Rectal smooth muscle tissue (tissue), 1 donor: Measurements from ENCODE around the gene CEP78.
"Not testable (repeated sequence)": the region's sequence is repeated elsewhere in the genome, so short reads cannot be mapped to it uniquely, and the experiment has no call there.

Experiments
- H3K27ac ChIP-seq: one replicate; pipeline ENCODE4 v1.7.0; 2013; ENCODE audit warnings: low read depth, low read length, inconsistent platforms
- H3K27me3 ChIP-seq: one replicate; pipeline ENCODE4 v1.7.0; 2013; ENCODE audit warnings: low read length; ENCODE audit not compliant: control insufficient read depth, insufficient read depth
- H3K36me3 ChIP-seq: one replicate; pipeline ENCODE4 v1.7.0; 2013; ENCODE audit warnings: low read length; ENCODE audit not compliant: control insufficient read depth, insufficient read depth
- H3K4me1 ChIP-seq: one replicate; pipeline ENCODE4 v1.7.0; 2013; ENCODE audit warnings: low read length; ENCODE audit not compliant: control insufficient read depth, insufficient read depth
- H3K4me3 ChIP-seq: one replicate; pipeline ENCODE4 v1.7.0; 2013; ENCODE audit warnings: low read length
- H3K9ac ChIP-seq: one replicate; pipeline ENCODE4 v1.7.0; 2013; ENCODE audit warnings: low read length

The CEP78 gene

GRCh38 chr9:78210841-78211301, 25.0 kb upstream of the CEP78 start:
- no peak overlapping the region for H3K27ac ChIP-seq
- H3K27me3 ChIP-seq, result no peaks in the 10 kb centered on the region
- H3K9ac ChIP-seq, result no peak overlapping the region
- no peaks in the 10 kb centered on the region for H3K36me3 ChIP-seq
- H3K4me1 ChIP-seq, result peaks cover 7% of the 10 kb centered on the region
- H3K4me3 ChIP-seq, result no peak overlapping the region

GRCh38 chr9:78212868-78213267, 23.0 kb upstream of the CEP78 start:
- H3K4me1 ChIP-seq, result peaks cover 8% of the 10 kb centered on the region
- H3K9ac ChIP-seq, result no peak overlapping the region
- H3K4me3 ChIP-seq, result no peak overlapping the region
- no peak overlapping the region for H3K27ac ChIP-seq
- H3K36me3 ChIP-seq, result no peaks in the 10 kb centered on the region
- no peaks in the 10 kb centered on the region for H3K27me3 ChIP-seq

- no peak overlapping the region for H3K27ac ChIP-seq
- H3K9ac ChIP-seq, result no peak overlapping the region
- no peaks in the 10 kb centered on the region for H3K36me3 ChIP-seq
- no peaks in the 10 kb centered on the region for H3K27me3 ChIP-seq
- H3K4me1 ChIP-seq, result peaks cover 8% of the 10 kb centered on the region
- no peak overlapping the region for H3K4me3 ChIP-seq
Measured at GRCh38 chr9:78213712-78214111, 22.2 kb upstream of the CEP78 start.

- Histone ChIP-seq H3K9ac (no peak overlapping the region), H3K4me1 (peaks cover 8% of the 10 kb centered on the region), H3K27me3 (no peaks in the 10 kb centered on the region), H3K4me3 (no peak overlapping the region), H3K36me3 (no peaks in the 10 kb centered on the region), H3K27ac (no peak overlapping the region)
Measured at GRCh38 chr9:78214492-78214891, 21.4 kb upstream of the CEP78 start.

- H3K9ac ChIP-seq, result no peak overlapping the region
- peaks cover 8% of the 10 kb centered on the region for H3K4me1 ChIP-seq
- no peaks in the 10 kb centered on the region for H3K27me3 ChIP-seq
- H3K27ac ChIP-seq, result no peak overlapping the region
- H3K36me3 ChIP-seq, result no peaks in the 10 kb centered on the region
- no peak overlapping the region for H3K4me3 ChIP-seq
Measured at GRCh38 chr9:78215706-78216105, 20.2 kb upstream of the CEP78 start.

GRCh38 chr9:78218890-78219289, 17.0 kb upstream of the CEP78 start:
- peaks cover 4% of the 10 kb centered on the region for H3K4me1 ChIP-seq
- no peak overlapping the region for H3K27ac ChIP-seq
- no peaks in the 10 kb centered on the region for H3K27me3 ChIP-seq
- no peak overlapping the region for H3K4me3 ChIP-seq
- no peak overlapping the region for H3K9ac ChIP-seq
- no peaks in the 10 kb centered on the region for H3K36me3 ChIP-seq

- Histone ChIP-seq H3K4me1 (no peaks in the 10 kb centered on the region), H3K27me3 (no peaks in the 10 kb centered on the region), H3K4me3 (no peak overlapping the region), H3K36me3 (no peaks in the 10 kb centered on the region), H3K9ac (no peak overlapping the region), H3K27ac (no peak overlapping the region)
Measured at GRCh38 chr9:78221425-78221824, 14.4 kb upstream of the CEP78 start.

GRCh38 chr9:78221841-78222240, 14.0 kb upstream of the CEP78 start:
- H3K36me3 ChIP-seq, H3K4me3 ChIP-seq, H3K4me1 ChIP-seq, H3K27ac ChIP-seq, H3K27me3 ChIP-seq, H3K9ac ChIP-seq: not testable (repeated sequence)

GRCh38 chr9:78230761-78231160, 5.1 kb upstream of the CEP78 start:
- Histone ChIP-seq H3K4me3 (no peak overlapping the region), H3K27me3 (no peaks in the 10 kb centered on the region), H3K4me1 (peaks cover 5% of the 10 kb centered on the region), H3K9ac (no peak overlapping the region), H3K27ac (no peak overlapping the region), H3K36me3 (no peaks in the 10 kb centered on the region)

GRCh38 chr9:78232471-78232870, 3.4 kb upstream of the CEP78 start:
- H3K4me1 ChIP-seq, H3K27me3 ChIP-seq, H3K4me3 ChIP-seq, H3K9ac ChIP-seq, H3K36me3 ChIP-seq, H3K27ac ChIP-seq: not testable (repeated sequence)

GRCh38 chr9:78234810-78235209, 1.1 kb upstream of the CEP78 start:
- H3K27me3 ChIP-seq, result no peaks in the 10 kb centered on the region
- no peaks in the 10 kb centered on the region for H3K36me3 ChIP-seq
- no peak overlapping the region for H3K9ac ChIP-seq
- no peak overlapping the region for H3K27ac ChIP-seq
- peaks cover 5% of the 10 kb centered on the region for H3K4me1 ChIP-seq
- H3K4me3 ChIP-seq, result peak overlapping the region; percentile 87

- H3K27ac ChIP-seq, result peak overlapping the region; percentile 72
Measured at GRCh38 chr9:78235256-78235761, 566 bp upstream of the CEP78 start.

GRCh38 chr9:78236551-78236910, 656 bp downstream of the CEP78 start:
- peak overlapping the region; percentile 87 for H3K4me3 ChIP-seq
- H3K36me3 ChIP-seq, result peaks cover 2% of the 10 kb centered on the region
- H3K9ac ChIP-seq, result peak overlapping the region; percentile 63
- peaks cover 5% of the 10 kb centered on the region for H3K4me1 ChIP-seq
- H3K27ac ChIP-seq, result peak overlapping the region; percentile 72
- no peaks in the 10 kb centered on the region for H3K27me3 ChIP-seq

More at GRCh38 chr9:78235256-78235761, 566 bp upstream of the CEP78 start:
- peaks cover 5% of the 10 kb centered on the region for H3K4me1 ChIP-seq
- peak overlapping the region; percentile 49 for H3K9ac ChIP-seq
- peaks cover 2% of the 10 kb centered on the region for H3K36me3 ChIP-seq
- H3K27me3 ChIP-seq, result no peaks in the 10 kb centered on the region
- peak overlapping the region; percentile 87 for H3K4me3 ChIP-seq
